ENCODE measurements around the gene TGIF2.
"Not testable (repeated sequence)": the region's sequence is repeated elsewhere in the genome, so short reads cannot be mapped to it uniquely, and the experiment has no call there.

The TGIF2 gene

DNA sequence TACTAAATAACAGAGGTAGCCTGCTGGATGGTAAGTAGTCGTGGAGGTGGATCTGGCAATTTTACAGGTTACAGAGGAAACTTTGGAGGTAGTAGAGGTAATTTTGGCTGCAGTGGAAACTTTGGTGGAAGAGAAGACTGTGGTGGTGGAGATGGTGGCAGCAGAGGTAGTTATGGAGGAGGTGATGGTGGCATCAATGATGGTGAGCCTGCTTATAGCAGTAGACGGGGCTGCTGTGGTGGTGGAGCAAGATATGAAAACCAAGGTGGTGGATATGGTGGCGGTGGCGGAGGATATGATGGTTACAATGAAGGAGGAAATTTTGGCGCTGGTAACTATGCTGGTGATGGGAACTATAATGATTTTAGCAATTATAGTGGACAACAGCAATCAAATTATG is 47.5 kb downstream of the TGIF2 start:
- no peak for DNase-seq

DNA sequence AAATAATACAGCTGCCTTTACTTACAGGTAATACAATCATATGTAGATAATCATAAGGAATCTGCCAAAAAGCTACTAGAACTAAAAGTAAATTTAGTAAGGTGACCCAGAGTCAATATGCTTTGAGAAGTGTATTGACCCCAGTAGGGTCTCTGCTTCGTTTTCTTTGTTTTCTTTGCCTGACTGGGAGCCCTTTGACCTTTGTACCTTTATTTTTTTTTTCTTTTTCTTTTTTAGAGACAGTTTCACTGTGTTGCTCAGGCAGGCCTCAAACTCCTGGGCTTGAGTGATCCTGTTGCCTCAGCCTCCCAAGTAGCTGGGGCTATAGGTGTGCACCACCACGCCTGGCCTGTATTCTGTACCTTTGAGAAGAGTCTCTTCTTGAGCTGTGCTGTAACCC is 50.0 kb downstream of the TGIF2 start:
- no peak for DNase-seq

GRCh38 chr20:36624068-36624943 is 50.9 kb downstream of the TGIF2 start:
- no peak for DNase-seq

- DNase-seq: no peak
These were observed 51.5 kb downstream of the TGIF2 start for GRCh38 chr20:36624944-36625324.

DNA sequence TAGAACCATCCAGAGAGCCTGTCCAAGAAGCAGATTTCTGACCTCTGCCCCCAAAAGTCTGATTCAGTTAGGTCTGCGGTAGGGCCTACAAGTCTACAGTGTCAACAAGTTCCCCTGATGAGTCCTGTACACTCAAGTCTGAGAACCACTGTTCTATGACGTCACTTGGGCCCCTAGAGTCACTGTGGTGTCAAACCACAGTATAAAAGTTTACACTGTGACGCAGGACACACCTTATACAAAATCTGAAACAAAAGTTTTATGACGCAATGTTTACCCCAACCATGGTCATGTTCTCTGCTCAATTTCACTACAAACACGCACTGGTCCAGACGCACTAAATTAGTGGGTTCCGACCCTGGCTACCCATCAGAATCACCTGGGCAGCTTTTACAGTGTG is 54.7 kb downstream of the TGIF2 start:
- peak; percentile 30 for DNase-seq

GRCh38 chr20:36629719-36630681 is 56.6 kb downstream of the TGIF2 start:
- DNase-seq: peak; percentile 69

DNA sequence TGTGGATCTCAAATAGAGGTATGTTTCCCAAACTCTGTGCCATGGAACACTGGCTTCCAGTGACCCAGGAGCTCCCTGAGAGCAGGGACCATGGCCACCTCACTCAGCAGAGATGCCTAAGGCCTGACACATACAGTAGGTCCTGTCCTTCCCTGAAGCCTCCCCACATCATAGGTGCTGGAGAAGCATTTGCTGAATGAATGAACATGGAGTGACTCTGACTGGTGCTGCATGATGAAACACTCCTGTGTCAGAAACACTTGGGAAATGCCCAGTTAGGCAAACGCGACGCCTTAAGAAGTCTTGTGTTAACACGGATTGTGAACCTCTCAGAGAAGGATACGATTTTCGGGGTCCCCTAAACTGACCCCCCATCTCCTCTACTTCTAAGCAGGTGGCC is 58.2 kb downstream of the TGIF2 start:
- DNase-seq: no peak

DNA sequence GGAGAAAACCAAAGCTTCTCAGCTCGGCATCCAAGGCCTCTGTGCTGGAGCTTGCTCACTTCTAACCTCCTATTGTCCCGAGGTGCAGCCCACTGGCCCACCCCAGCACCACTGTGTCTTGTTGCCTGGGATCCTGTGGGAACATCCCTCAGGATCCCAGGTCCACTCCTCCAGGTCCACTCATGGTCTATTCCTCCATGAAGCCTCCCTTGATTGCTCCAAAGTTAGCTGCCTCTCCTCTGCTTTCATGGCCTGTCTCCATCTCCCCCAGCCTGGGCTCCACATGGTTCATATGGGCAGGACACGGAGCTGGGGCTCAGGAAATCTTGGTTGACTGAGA is 58.7 kb downstream of the TGIF2 start:
- no peak for DNase-seq

DNA sequence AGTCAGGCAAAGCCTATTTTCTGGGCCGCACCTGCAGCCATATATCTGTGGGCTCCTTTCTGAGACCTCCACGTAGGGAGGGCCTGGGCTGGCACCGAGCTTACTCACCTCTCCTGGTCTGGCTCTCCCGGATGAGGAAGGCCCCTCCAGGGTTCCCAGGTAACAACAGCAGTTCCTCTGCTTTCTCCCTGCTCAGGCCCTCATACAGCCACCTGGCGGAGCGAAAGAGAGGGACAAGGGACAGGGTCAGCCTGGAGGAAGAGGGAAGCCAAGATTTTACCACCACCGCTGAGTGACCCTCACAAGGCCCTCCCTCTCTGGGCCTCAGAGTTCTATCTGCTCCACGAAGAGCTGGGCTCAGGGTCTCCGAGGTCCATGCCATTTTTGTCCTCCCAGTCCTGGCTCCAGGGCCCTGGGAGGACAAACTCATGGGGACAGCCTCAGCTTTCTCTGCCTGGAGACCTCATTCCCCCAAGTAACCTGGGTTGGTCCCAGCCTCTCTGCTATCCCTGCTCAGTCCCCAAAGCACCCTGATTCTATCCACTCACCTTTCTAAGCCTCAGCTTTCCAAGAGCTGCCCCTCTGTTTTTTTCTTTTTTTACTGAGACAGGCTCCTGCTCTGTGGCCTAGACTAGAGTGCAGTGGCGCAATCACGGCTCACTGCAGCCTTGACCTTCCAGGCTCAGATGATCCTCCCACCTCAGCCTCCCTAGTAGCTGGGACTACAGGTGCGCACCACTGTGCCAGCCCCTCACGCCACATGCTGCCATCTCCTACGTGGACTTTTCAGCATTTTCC is 59.3 kb downstream of the TGIF2 start:
- DNase-seq: no peak

GRCh38 chr20:36633285-36633772 is 59.9 kb downstream of the TGIF2 start:
- DNase-seq: no peak

- no peak for DNase-seq
These were observed 60.9 kb downstream of the TGIF2 start for GRCh38 chr20:36634342-36634741.

DNA sequence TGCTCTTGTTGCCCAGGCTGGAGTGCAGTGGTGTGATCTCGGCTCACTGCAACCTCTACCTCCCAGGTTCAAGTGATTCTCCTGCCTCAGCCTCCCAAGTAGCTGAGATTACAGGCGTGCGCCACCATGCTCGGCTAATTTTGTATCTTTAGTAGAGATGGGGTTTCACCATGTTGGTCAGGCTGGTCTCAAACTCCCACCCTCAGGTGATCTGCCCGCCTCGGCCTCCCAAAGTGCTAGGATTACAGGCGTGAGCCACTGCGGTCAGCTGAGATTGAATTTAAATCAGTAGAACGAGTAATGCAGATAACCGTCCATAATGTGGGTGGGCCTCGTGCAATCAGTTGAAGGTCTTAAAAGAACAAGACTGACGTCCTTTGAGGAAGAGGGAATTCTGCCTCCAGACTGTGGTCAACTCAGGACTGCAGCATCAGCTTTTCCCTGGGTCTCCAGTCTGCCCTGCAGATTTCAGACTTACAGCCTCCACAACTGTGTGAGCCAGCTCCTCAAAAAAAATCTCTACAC is 65.5 kb downstream of the TGIF2 start:
- not testable (repeated sequence) for DNase-seq

DNA sequence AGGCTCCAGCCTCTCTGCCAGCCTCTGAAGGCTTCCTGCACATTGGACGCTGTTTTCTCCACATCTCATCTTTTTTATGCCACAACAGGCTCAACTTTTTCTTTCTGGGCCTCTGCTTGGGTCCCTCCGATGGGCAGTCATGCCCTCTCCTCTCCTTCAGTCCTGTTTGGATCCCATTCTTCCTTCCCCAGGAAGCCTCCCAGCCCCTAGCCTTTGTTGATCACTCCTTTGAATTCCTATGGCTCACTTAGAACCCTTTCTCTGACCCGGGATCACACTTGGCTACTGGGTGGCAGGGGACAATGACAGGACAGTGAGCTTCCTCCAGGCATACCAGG is 68.1 kb downstream of the TGIF2 start:
- DNase-seq: no peak

DNA sequence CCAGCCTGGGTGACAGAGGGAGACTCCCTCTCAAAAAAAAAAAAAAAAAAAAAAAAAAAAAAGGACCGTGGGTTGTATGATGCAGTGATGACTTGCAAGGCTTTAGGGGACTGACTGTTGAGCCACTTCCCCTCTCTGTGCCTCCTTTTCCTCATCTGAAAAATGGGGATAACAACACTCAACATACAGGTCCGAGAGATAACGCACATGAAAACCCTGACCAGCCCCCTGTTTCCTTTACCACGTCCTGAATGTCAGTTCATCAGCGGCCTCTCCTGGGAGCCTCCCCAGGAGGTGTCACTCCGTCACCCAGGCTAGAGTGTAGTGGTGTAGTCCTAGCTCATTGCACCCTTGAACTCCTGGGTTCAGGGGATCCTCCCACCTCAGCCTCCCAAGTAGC is 68.7 kb downstream of the TGIF2 start:
- no peak for DNase-seq
